Retinal pigment epithelial cell (primary cell): ENCODE results near the gene PSMD3.

ENCODE experiments used
- DNase-seq: peaks from one replicate; pipeline ENCODE4 v3.0.0-alpha.2; 2010; ENCODE audit warnings: low read depth
- H3K4me3 ChIP-seq: 2 replicates; pipeline ENCODE4 v1.5.1; 2011; ENCODE audit warnings: mild to moderate bottlenecking, low read length, control low read depth, moderate library complexity
- CTCF ChIP-seq: conservative IDR thresholded peaks from 2 replicates; pipeline ENCODE4 v1.5.1; 2011; ENCODE audit warnings: low read depth, low read length, control low read depth, inconsistent platforms

PSMD3 gene

GRCh38 chr17:40014375-40014980, 33.9 kb downstream of the PSMD3 start:
- DNase-seq = no peak
- TF ChIP-seq CTCF = no peak

GRCh38 chr17:40015005-40015997, 34.7 kb downstream of the PSMD3 start, which contains the start of gene CSF3:
CSF3 (plus strand) TSS chr17:40015440; CDS start chr17:40015475, 35 bp downstream.
- no peak for TF ChIP-seq CTCF
- H3K4me3 ChIP-seq = no peak within 1 kb of the TSS
- no peak for DNase-seq

More at GRCh38 chr17:40014375-40014980, 33.9 kb downstream of the PSMD3 start:
- H3K4me3 ChIP-seq = no peak overlapping the region

GRCh38 chr17:40015998-40016985, 35.7 kb downstream of the PSMD3 start:
- no peak for TF ChIP-seq CTCF
- no peak for DNase-seq
- H3K4me3 ChIP-seq = no peak overlapping the region

- no peak for TF ChIP-seq CTCF
- DNase-seq = no peak
- no peak overlapping the region for H3K4me3 ChIP-seq
Observed at GRCh38 chr17:40017422-40018080, 36.9 kb downstream of the PSMD3 start.

GRCh38 chr17:40018211-40019121, 37.9 kb downstream of the PSMD3 start:
- H3K4me3 ChIP-seq = no peak overlapping the region
- no peak for DNase-seq
- no peak for TF ChIP-seq CTCF
